Panc1 (cell line): ENCODE results near the gene NAA60. TPM values are rescaled to one million over a fixed set of nuclear protein-coding genes. Genes with fewer than 3 reads are reported as not detected.

ENCODE experiments used
- ATAC-seq: fragments of 200-7000 bp; cut with Tn5 transposase; 2 replicates; pipeline ENCODE4 v1.9.1; 2020; ENCODE audit warnings: mild to moderate bottlenecking, moderate library complexity
- BruUV-seq: library from RNA; stranded (reverse); fragments of 400-500 nt; replicated peaks from 2 replicates; lab custom pipeline; 2021; lab: Mats Ljungman, UMichigan
- CTCF ChIA-PET: fragments of 300-600 bp; sonication (Branson Sonifier 250); formaldehyde crosslinking; loops from one replicate; lab custom pipeline; 2022; ENCODE audit warnings: antibody characterized with exemption; lab: Charles Lee
- POLR2A ChIA-PET: fragments of 300-600 bp; sonication (Branson Sonifier 250); formaldehyde crosslinking; loops from one replicate; lab custom pipeline; 2022; ENCODE audit warnings: antibody characterized with exemption; lab: Charles Lee
- DNase-seq: peaks from one replicate; pipeline ENCODE4 v3.0.0-alpha.2; 2010; ENCODE audit warnings: low read depth, low spot score
- H3K27ac ChIP-seq: 2 replicates; pipeline ENCODE4 v1.5.1; 2011; ENCODE audit warnings: mild to moderate bottlenecking, low read length, inconsistent platforms
- H3K27me3 ChIP-seq: fragments of 200-500 bp; sonication (Bioruptor generic); 2 replicates; pipeline ENCODE4 v1.6.0; 2014; ENCODE audit warnings: low read length, inconsistent platforms; ENCODE audit not compliant: control insufficient read depth, insufficient read depth
- H3K36me3 ChIP-seq: fragments of 200-500 bp; sonication (Bioruptor generic); 2 replicates; pipeline ENCODE4 v1.5.1; 2014; ENCODE audit warnings: inconsistent platforms, mild to moderate bottlenecking, low read length, moderate library complexity; ENCODE audit not compliant: control insufficient read depth, insufficient read depth
- H3K4me1 ChIP-seq: 2 replicates; pipeline ENCODE4 v1.5.1; 2011; ENCODE audit warnings: inconsistent platforms, mild to moderate bottlenecking, low read length, moderate library complexity; ENCODE audit not compliant: control insufficient read depth, insufficient read depth
- H3K4me3 ChIP-seq, 2 experiments: 2 replicates each; pipeline ENCODE4 v1.5.1; 2011 to 2012; ENCODE audit warnings: low read depth in 2 of 2, low read length in 2 of 2, mild to moderate bottlenecking in 2 of 2, inconsistent platforms in 1 of 2, moderate library complexity in 1 of 2
- H3K9me3 ChIP-seq: fragments of 200-500 bp; sonication (Bioruptor generic); 2 replicates; pipeline ENCODE4 v1.5.1; 2014; ENCODE audit warnings: low read depth, mild to moderate bottlenecking, inconsistent platforms, low read length, moderate library complexity; ENCODE audit not compliant: control insufficient read depth, insufficient read depth
- CTCF ChIP-seq: fragments of 450-650 bp; IDR thresholded peaks from 2 replicates; pipeline ENCODE4 v1.5.1; 2017; ENCODE audit warnings: mild to moderate bottlenecking
- POLR2AphosphoS5 ChIP-seq: IDR thresholded peaks from 2 replicates; pipeline ENCODE4 v1.6.1; 2012; ENCODE audit warnings: mild to moderate bottlenecking, low read depth, low read length, moderate library complexity
- REST ChIP-seq, 2 experiments: IDR thresholded peaks; 2 replicates each; pipeline ENCODE4 v1.6.1; 2011 to 2012; ENCODE audit warnings: low read depth in 2 of 2, control low read depth in 1 of 2, low read length in 1 of 2, mild to moderate bottlenecking in 1 of 2, moderate library complexity in 1 of 2; ENCODE audit not compliant: insufficient read depth in 1 of 2
- SIN3A ChIP-seq: IDR thresholded peaks from 2 replicates; pipeline ENCODE4 v1.6.1; 2012; ENCODE audit warnings: low read depth, mild to moderate bottlenecking, low read length, moderate library complexity, borderline replicate concordance; ENCODE audit not compliant: insufficient read depth
- TCF7L2 ChIP-seq: IDR thresholded peaks from 2 replicates; pipeline ENCODE4 v1.6.1; 2011; ENCODE audit warnings: mild to moderate bottlenecking, low read depth, low read length, inconsistent platforms
- in situ Hi-C: cut with HindIII; loops from 2 replicates; pipeline ENCODE4 v1.10.0; 2016; ENCODE audit warnings: low sequenced_read_pairs, low pct_unique_long_range_greater_than_20kb
- intact Hi-C: fragments of 100-400 bp; cut with micrococcal nuclease; formaldehyde crosslinking; loops from one replicate; pipeline ENCODE4 v1.10.0; 2022; ENCODE audit not compliant: unreplicated experiment
- total RNA-seq: library from RNA; stranded (reverse); gene quantifications from one replicate; pipeline ENCODE4 v1.2.1, GENCODE V29; 2021; ENCODE audit not compliant: unreplicated experiment

NAA60 gene
- total RNA-seq, 1 experiment from 2014 or later: 56.0 TPM

DNA sequence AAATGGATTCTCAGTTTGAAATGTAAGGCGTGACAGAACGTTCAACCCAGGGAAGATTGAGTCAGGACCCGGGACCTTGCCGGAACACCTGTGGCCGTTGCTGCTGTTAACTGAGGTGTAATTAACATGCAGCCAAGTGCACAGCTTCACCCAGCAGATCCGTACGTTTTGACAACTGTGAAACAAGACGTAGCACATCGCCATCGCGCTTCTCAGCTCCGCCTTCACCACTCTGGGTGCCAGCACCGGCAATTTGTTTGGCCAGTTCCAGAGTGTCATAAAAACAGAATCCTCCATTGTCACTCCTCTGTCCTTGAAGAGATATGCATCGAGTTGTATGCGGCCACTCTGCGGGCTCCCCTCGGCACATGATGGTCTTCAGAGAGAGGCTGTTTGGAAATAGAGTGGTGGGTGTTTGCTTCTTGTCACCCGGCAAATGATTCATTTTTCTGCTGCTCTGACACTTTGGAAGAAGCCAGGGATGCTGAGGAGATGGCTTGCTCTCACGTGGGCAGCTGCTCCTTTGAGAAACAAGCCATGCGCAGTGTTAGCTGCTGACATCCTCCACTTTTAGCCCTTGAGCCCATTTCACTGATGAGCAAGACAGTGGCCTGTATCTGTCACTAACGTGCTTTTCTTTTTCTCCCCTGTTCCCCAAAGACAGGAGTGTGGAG, 22.6 kb downstream of the NAA60 start:
- H3K9me3 ChIP-seq: no peaks in the 10 kb centered on the region
- ATAC-seq (no peak), DNase-seq (no peak)
- H3K4me1 ChIP-seq: peaks cover 15% of the 10 kb centered on the region
- 0 out of 2 replicates have a peak, but pooled peaks cover 2% of the 10 kb centered on the region for H3K36me3 ChIP-seq
- no peak for TF ChIP-seq REST (IDR thresholded peaks at IDR 0.05; ENCODE audit: insufficient read depth in 1 of 2, low read depth in 2 of 2, low read length in 1 of 2)
- no peak for TF ChIP-seq POLR2AphosphoS5
- TF ChIP-seq CTCF: no peak
- no peak for TF ChIP-seq SIN3A
- TF ChIP-seq TCF7L2: no peak
- POLR2A ChIA-PET: no interaction called here
- intact Hi-C loops: no loop called here
- no peak overlapping the region for H3K27ac ChIP-seq
- no TSS peak for BruUV-seq
- H3K27me3 ChIP-seq: no peaks in the 10 kb centered on the region
- no peak overlapping the region for H3K4me3 ChIP-seq
- in situ Hi-C loops: no loop called here
- CTCF ChIA-PET: no interaction called here

GRCh38 chr16:3467182-3467581, 23.7 kb downstream of the NAA60 start:
- Histone ChIP-seq H3K4me1 (peaks cover 13% of the 10 kb centered on the region), H3K9me3 (no peaks in the 10 kb centered on the region), H3K27me3 (no peaks in the 10 kb centered on the region), H3K36me3 (0 out of 2 replicates have a peak, but pooled peaks cover 2% of the 10 kb centered on the region), H3K4me3 (no peak overlapping the region), H3K27ac (no peak overlapping the region)
- POLR2A ChIA-PET: no interaction called here
- no peak for TF ChIP-seq POLR2AphosphoS5
- no peak for TF ChIP-seq CTCF
- no peak for TF ChIP-seq REST (IDR thresholded peaks at IDR 0.05; ENCODE audit: insufficient read depth in 1 of 2, low read depth in 2 of 2, low read length in 1 of 2)
- no peak for TF ChIP-seq TCF7L2
- no peak for TF ChIP-seq SIN3A
- in situ Hi-C loops: no loop called here
- intact Hi-C loops: no loop called here
- no peak for DNase-seq
- ATAC-seq: no peak
- CTCF ChIA-PET: no interaction called here
- no TSS peak for BruUV-seq
